ENCODE results near the gene FAM53C.
"Not testable (repeated sequence)": the region's sequence is repeated elsewhere in the genome, so short reads cannot be mapped to it uniquely, and the experiment has no call there.

Gene FAM53C

GRCh38 chr5:138351517-138351916 is 13.5 kb downstream of the FAM53C start:
- DNase-seq, result no peak

- peak; percentile 60 for DNase-seq
Measured at GRCh38 chr5:138352071-138352721, 14.1 kb downstream of the FAM53C start, which contains the start of gene KDM3B. KDM3B (plus strand) TSS chr5:138352685; CDS start chr5:138352796, 111 bp downstream.

GRCh38 chr5:138352722-138353559 is 14.9 kb downstream of the FAM53C start:
- peak; percentile 53 for DNase-seq

- DNase-seq, result no peak
Measured at GRCh38 chr5:138353560-138354080, 15.6 kb downstream of the FAM53C start.

- DNase-seq, result no peak
Measured at GRCh38 chr5:138354387-138354786, 16.3 kb downstream of the FAM53C start.

GRCh38 chr5:138354926-138355378 is 16.9 kb downstream of the FAM53C start:
- DNase-seq, result no peak

- no peak for DNase-seq
Measured at GRCh38 chr5:138359621-138360020, 21.6 kb downstream of the FAM53C start.

- DNase-seq, result no peak
Measured at GRCh38 chr5:138360941-138361452, 22.9 kb downstream of the FAM53C start.

- no peak for DNase-seq
Measured at GRCh38 chr5:138364576-138364975, 26.5 kb downstream of the FAM53C start.

- no peak for DNase-seq
Measured at GRCh38 chr5:138366632-138367382, 28.7 kb downstream of the FAM53C start.

GRCh38 chr5:138369261-138369660 is 31.2 kb downstream of the FAM53C start:
- DNase-seq, result no peak

- no peak for DNase-seq
Measured at GRCh38 chr5:138369706-138370105, 31.6 kb downstream of the FAM53C start.

- DNase-seq, result no peak
Measured at GRCh38 chr5:138370537-138370936, 32.5 kb downstream of the FAM53C start.

- no peak for DNase-seq
Measured at GRCh38 chr5:138371454-138371853, 33.4 kb downstream of the FAM53C start.

GRCh38 chr5:138372225-138372624 is 34.2 kb downstream of the FAM53C start:
- no peak for DNase-seq

- no peak for DNase-seq
Measured at GRCh38 chr5:138372653-138373052, 34.6 kb downstream of the FAM53C start.

- DNase-seq, result no peak
Measured at GRCh38 chr5:138382347-138382746, 44.3 kb downstream of the FAM53C start.

GRCh38 chr5:138385660-138386059 is 47.6 kb downstream of the FAM53C start:
- DNase-seq, result no peak

GRCh38 chr5:138386290-138386689 is 48.2 kb downstream of the FAM53C start:
- DNase-seq, result no peak

- no peak for DNase-seq
Measured at GRCh38 chr5:138389332-138389731, 51.3 kb downstream of the FAM53C start.

GRCh38 chr5:138389911-138390310 is 51.8 kb downstream of the FAM53C start:
- not testable (repeated sequence) for DNase-seq

GRCh38 chr5:138391859-138392386 is 53.9 kb downstream of the FAM53C start:
- no peak for DNase-seq
